Thyroid gland (tissue), 4 donors: ENCODE data around the gene FHIT. TPM values are rescaled to one million over a fixed set of nuclear protein-coding genes. Genes with fewer than 3 reads are reported as not detected.

ENCODE experiments used
- DNase-seq, 2 donors: peaks; one replicate each; pipeline ENCODE4 v3.0.0-alpha.2; 2019
- H3K27ac ChIP-seq, 3 donors: fragments of 200-600 bp; sonication (generic); 1 replicate in 2 of 3; 2 replicates in 1 of 3; pipeline ENCODE4 v1.5.1; 2016 to 2019; ENCODE audit warnings: mild to moderate bottlenecking in 1 of 3, moderate library complexity in 1 of 3
- H3K27me3 ChIP-seq: fragments of 200-600 bp; sonication (generic); one replicate; pipeline ENCODE4 v1.5.1; 2019
- H3K36me3 ChIP-seq, 2 donors: fragments of 200-600 bp; sonication (generic); one replicate each; pipeline ENCODE4 v1.5.1; 2016 to 2019
- H3K4me1 ChIP-seq, 2 donors: fragments of 200-600 bp; sonication (generic); one replicate each; pipeline ENCODE4 v1.5.1; 2017 to 2019
- H3K4me3 ChIP-seq, 3 donors: fragments of 200-600 bp; sonication (generic); replicated peaks in 1 of 3; 1 replicate in 2 of 3; 2 replicates in 1 of 3; pipeline ENCODE4 v1.5.1; 2016; ENCODE audit warnings: mild to moderate bottlenecking in 1 of 3
- H3K9me3 ChIP-seq: fragments of 200-600 bp; sonication (generic); one replicate; pipeline ENCODE4 v1.5.1; 2017
- POLR2A ChIP-seq, 2 donors: fragments of 450-650 bp; IDR thresholded peaks; one replicate each; pipeline ENCODE4 v1.6.1; 2017; ENCODE audit warnings: antibody characterized with exemption in 2 of 2, mild to moderate bottlenecking in 2 of 2, moderate library complexity in 1 of 2
- WGBS, 2 donors: methylation state at CpG; one replicate each; pipeline ENCODE4 v1.1.5; 2017; 5-methylcytosine and 5-hydroxymethylcytosine counted together
- intact Hi-C: fragments of 100-400 bp; cut with DNase I; formaldehyde crosslinking; loops from one replicate; pipeline ENCODE4 v1.15.1; 2023
- total RNA-seq, 4 donors: library from RNA; depleted of rRNA; stranded (reverse); fragments of >200 nt; gene quantifications; one replicate each; pipeline ENCODE4 v1.2.3, GENCODE V29; 2016
- TF ChIP-seq, protein P1 (sequence below), 6 experiments: fragments of 200-600 bp in 3 of 6; fragments of 450-650 bp in 3 of 6; sonication (generic) in 3 of 6; IDR thresholded peaks; one replicate each; pipeline ENCODE4 v1.5.1; 2016 to 2019; ENCODE audit warnings: antibody characterized with exemption in 6 of 6, mild to moderate bottlenecking in 2 of 6, inconsistent platforms in 1 of 6, moderate library complexity in 1 of 6

The FHIT gene
- total RNA-seq, 4 donors from 2014 or later = 12.2 to 18.9 (median 16.2) TPM

GRCh38 chr3:60509471-60509870, 741.8 kb downstream of the FHIT start:
- no peak for TF ChIP-seq POLR2A (IDR thresholded peaks at IDR 0.05)
- TF ChIP-seq, protein P1, sequence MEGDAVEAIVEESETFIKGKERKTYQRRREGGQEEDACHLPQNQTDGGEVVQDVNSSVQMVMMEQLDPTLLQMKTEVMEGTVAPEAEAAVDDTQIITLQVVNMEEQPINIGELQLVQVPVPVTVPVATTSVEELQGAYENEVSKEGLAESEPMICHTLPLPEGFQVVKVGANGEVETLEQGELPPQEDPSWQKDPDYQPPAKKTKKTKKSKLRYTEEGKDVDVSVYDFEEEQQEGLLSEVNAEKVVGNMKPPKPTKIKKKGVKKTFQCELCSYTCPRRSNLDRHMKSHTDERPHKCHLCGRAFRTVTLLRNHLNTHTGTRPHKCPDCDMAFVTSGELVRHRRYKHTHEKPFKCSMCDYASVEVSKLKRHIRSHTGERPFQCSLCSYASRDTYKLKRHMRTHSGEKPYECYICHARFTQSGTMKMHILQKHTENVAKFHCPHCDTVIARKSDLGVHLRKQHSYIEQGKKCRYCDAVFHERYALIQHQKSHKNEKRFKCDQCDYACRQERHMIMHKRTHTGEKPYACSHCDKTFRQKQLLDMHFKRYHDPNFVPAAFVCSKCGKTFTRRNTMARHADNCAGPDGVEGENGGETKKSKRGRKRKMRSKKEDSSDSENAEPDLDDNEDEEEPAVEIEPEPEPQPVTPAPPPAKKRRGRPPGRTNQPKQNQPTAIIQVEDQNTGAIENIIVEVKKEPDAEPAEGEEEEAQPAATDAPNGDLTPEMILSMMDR (IDR thresholded peaks at IDR 0.05) = no peak
- DNase-seq = no peak
- no peaks in the 10 kb centered on the region for H3K4me1 ChIP-seq
- intact Hi-C loops = no loop called here
- H3K9me3 ChIP-seq = no peaks in the 10 kb centered on the region
- WGBS, 2 donors = 91 to 96% methylated on average over 2 of the region's 2 CpGs
- H3K36me3 ChIP-seq = no peaks in the 10 kb centered on the region
- H3K4me3 ChIP-seq = no peak overlapping the region
- H3K27me3 ChIP-seq = no peaks in the 10 kb centered on the region
- no peak overlapping the region for H3K27ac ChIP-seq

DNA sequence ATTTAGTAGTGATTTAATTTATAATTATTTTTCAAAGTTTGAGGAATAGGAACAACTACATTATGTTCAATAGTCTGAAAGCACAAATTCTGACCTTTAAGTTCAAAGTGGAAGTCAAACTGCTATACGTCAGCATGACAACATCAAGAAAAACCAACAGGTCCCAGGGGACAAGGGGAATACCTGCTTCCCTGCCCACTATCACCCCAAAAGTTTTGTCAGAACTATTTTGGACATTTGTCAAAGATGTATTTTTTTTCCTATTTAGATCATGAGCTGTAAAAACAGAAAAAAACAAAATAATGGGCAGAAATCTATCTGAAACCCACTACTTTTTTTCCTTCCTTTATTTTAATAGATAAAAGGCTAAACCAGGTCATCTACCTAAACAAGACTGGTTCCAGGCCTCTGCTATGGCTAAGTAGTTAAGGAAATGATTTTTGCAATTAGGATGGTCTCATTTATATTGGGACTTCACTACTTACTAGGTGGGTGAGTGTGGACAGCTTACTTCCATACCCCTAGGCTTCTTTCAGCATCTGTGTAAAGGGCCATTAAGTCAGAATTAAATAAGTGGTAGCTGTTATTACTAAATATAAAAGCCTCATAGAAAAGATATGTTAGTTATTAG, 746.3 kb downstream of the FHIT start:
- H3K36me3 ChIP-seq = no peaks in the 10 kb centered on the region
- no peak for DNase-seq
- no peak overlapping the region for H3K4me3 ChIP-seq
- intact Hi-C loops = no loop called here
- no peak overlapping the region for H3K27ac ChIP-seq
- TF ChIP-seq, protein P1 (IDR thresholded peaks at IDR 0.05) = no peak
- TF ChIP-seq POLR2A (IDR thresholded peaks at IDR 0.05) = no peak
- no peaks in the 10 kb centered on the region for H3K4me1 ChIP-seq
- no peaks in the 10 kb centered on the region for H3K9me3 ChIP-seq
- 91 to 94% methylated on average over 1 of the region's 1 CpG for WGBS, 2 donors
- no peaks in the 10 kb centered on the region for H3K27me3 ChIP-seq

DNA sequence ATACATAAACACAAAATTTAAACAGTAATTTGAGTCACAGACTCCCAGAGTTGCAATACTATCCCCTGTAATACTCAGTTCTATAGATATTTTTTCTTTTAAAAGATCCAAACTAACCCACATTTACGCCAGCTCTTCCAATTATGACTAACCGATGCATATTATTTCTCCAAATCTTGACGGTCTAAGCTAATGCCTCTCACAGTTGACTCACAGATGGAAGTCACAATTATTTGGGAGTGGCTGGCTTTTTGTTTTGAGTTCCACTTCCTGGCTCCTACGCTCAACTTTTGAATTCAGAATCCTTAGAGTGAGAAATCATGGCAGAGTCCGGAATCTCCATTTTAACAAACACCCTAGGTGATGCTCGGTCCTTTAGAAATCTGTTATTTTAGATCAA, 749.9 kb downstream of the FHIT start:
- H3K36me3 ChIP-seq = no peaks in the 10 kb centered on the region
- 93 to 95% methylated on average over 6 of the region's 6 CpGs for WGBS, 2 donors
- TF ChIP-seq, protein P1 (IDR thresholded peaks at IDR 0.05) = no peak

GRCh38 chr3:60497902-60498301, 753.4 kb downstream of the FHIT start:
- intact Hi-C loops = no loop called here
- no peaks in the 10 kb centered on the region for H3K27me3 ChIP-seq
- no peaks in the 10 kb centered on the region for H3K9me3 ChIP-seq
- H3K36me3 ChIP-seq = no peaks in the 10 kb centered on the region
- H3K4me3 ChIP-seq = no peak overlapping the region
- peak in 1 of 2 donors; percentile 3 for DNase-seq
- no peaks in the 10 kb centered on the region for H3K4me1 ChIP-seq
- TF ChIP-seq POLR2A (IDR thresholded peaks at IDR 0.05) = no peak
- TF ChIP-seq, protein P1 (IDR thresholded peaks at IDR 0.05) = no peak
- H3K27ac ChIP-seq = no peak overlapping the region
- 52 to 64% methylated on average over 1 of the region's 1 CpG for WGBS, 2 donors

More for the DNA sequence above, 749.9 kb downstream of the FHIT start:
- H3K4me1 ChIP-seq = no peaks in the 10 kb centered on the region
- intact Hi-C loops = no loop called here
- no peak for DNase-seq
- H3K27ac ChIP-seq = no peak overlapping the region
- H3K4me3 ChIP-seq = no peak overlapping the region
- H3K9me3 ChIP-seq = no peaks in the 10 kb centered on the region
- H3K27me3 ChIP-seq = no peaks in the 10 kb centered on the region

GRCh38 chr3:60490992-60491391, 760.3 kb downstream of the FHIT start:
- H3K27ac ChIP-seq = no peak overlapping the region
- 89 to 93% methylated on average over 2 of the region's 2 CpGs for WGBS, 2 donors
- DNase-seq = no peak
- intact Hi-C loops = no loop called here
- no peak overlapping the region for H3K4me3 ChIP-seq
- H3K4me1 ChIP-seq = no peaks in the 10 kb centered on the region
- TF ChIP-seq, protein P1 (IDR thresholded peaks at IDR 0.05) = no peak
- TF ChIP-seq POLR2A (IDR thresholded peaks at IDR 0.05) = no peak
- no peaks in the 10 kb centered on the region for H3K27me3 ChIP-seq
- H3K36me3 ChIP-seq = no peaks in the 10 kb centered on the region
- no peaks in the 10 kb centered on the region for H3K9me3 ChIP-seq
